NT2/D1 (cell line): ENCODE measurements around the gene GLTP.
"Not testable (repeated sequence)": the region's sequence is repeated elsewhere in the genome, so short reads cannot be mapped to it uniquely, and the experiment has no call there.

Experiments
- DNase-seq: peaks from one replicate; pipeline ENCODE4 v3.0.0-alpha.2; 2011; ENCODE audit warnings: low read depth, low spot score
- H3K27me3 ChIP-seq: 2 replicates; pipeline ENCODE4 v1.6.0; 2011; ENCODE audit warnings: mild to moderate bottlenecking; ENCODE audit not compliant: insufficient read length, insufficient read depth
- H3K36me3 ChIP-seq: 2 replicates; pipeline ENCODE4 v1.6.1; 2011; ENCODE audit warnings: mild to moderate bottlenecking, low read length, mixed read lengths; ENCODE audit not compliant: insufficient read depth, insufficient read length
- H3K4me1 ChIP-seq: 2 replicates; pipeline ENCODE4 v1.5.1; 2011; ENCODE audit not compliant: insufficient read depth, insufficient read length
- H3K4me3 ChIP-seq: 2 replicates; pipeline ENCODE4 v1.5.1; 2011; ENCODE audit warnings: low read depth; ENCODE audit not compliant: insufficient read length
- H3K9ac ChIP-seq: 2 replicates; pipeline ENCODE4 v1.6.0; 2011; ENCODE audit warnings: low read depth; ENCODE audit not compliant: insufficient read length
- H3K9me3 ChIP-seq: 2 replicates; pipeline ENCODE4 v1.5.1; 2011; ENCODE audit warnings: mild to moderate bottlenecking, low read length; ENCODE audit not compliant: insufficient read depth
- SUZ12 ChIP-seq: IDR thresholded peaks from 2 replicates; pipeline ENCODE4 v1.6.1; 2011; ENCODE audit not compliant: insufficient read length, insufficient read depth; ENCODE audit errors: extremely low read depth
- YY1 ChIP-seq: IDR thresholded peaks from 2 replicates; pipeline ENCODE4 v1.6.1; 2011; ENCODE audit not compliant: insufficient read length, insufficient read depth
- ZNF274 ChIP-seq: IDR thresholded peaks from 2 replicates; pipeline ENCODE4 v1.6.1; 2011; ENCODE audit warnings: mild to moderate bottlenecking, low read depth, low read length

The GLTP gene

GRCh38 chr12:109899783-109900751 lies 19.7 kb upstream of the GLTP start, which contains the start of gene TCHP:
TSS of gene TCHP (plus strand) at chr12:109900274. CDS start at chr12:109903027, 2,753 bp downstream.
- Histone ChIP-seq H3K9ac (peak within 1 kb of the TSS; percentile 86), H3K9me3 (no peaks in the 10 kb centered on the region), H3K4me3 (peak within 1 kb of the TSS; percentile 78), H3K36me3 (peaks cover 24% of the 10 kb centered on the region), H3K27me3 (peaks cover 78% of the 10 kb centered on the region), H3K4me1 (peaks cover 3% of the 10 kb centered on the region)
- DNase-seq = peak; percentile 64
- TF ChIP-seq YY1 (no peak), SUZ12 (no peak), ZNF274 (no peak)

GRCh38 chr12:109899345-109899744 lies 19.0 kb upstream of the GLTP start:
- DNase-seq, H3K9me3 ChIP-seq, H3K4me3 ChIP-seq, H3K9ac ChIP-seq, H3K4me1 ChIP-seq: not testable (repeated sequence)
- peaks cover 17% of the 10 kb centered on the region for H3K36me3 ChIP-seq
- peaks cover 70% of the 10 kb centered on the region for H3K27me3 ChIP-seq

GRCh38 chr12:109897029-109897428 lies 16.7 kb upstream of the GLTP start:
- Histone ChIP-seq H3K4me3 (no peak overlapping the region), H3K4me1 (peaks cover under 1% of the 10 kb centered on the region), H3K9ac (no peak overlapping the region), H3K9me3 (no peaks in the 10 kb centered on the region), H3K27me3 (peaks cover 62% of the 10 kb centered on the region), H3K36me3 (no peaks in the 10 kb centered on the region)
- no peak for DNase-seq
- no peak for TF ChIP-seq YY1
- no peak for TF ChIP-seq ZNF274
- TF ChIP-seq SUZ12 = no peak

GRCh38 chr12:109896188-109896587 lies 15.8 kb upstream of the GLTP start:
- no peaks in the 10 kb centered on the region for H3K4me1 ChIP-seq
- TF ChIP-seq ZNF274 (no peak), YY1 (no peak), SUZ12 (no peak)
- H3K9ac ChIP-seq = no peak overlapping the region
- H3K27me3 ChIP-seq = peaks cover 57% of the 10 kb centered on the region
- no peak overlapping the region for H3K4me3 ChIP-seq
- H3K36me3 ChIP-seq = no peaks in the 10 kb centered on the region
- H3K9me3 ChIP-seq = no peaks in the 10 kb centered on the region
- no peak for DNase-seq

GRCh38 chr12:109894939-109895338 lies 14.6 kb upstream of the GLTP start:
- TF ChIP-seq SUZ12 (no peak), ZNF274 (no peak), YY1 (no peak)
- H3K4me1 ChIP-seq = no peaks in the 10 kb centered on the region
- H3K9ac ChIP-seq = no peak overlapping the region
- H3K4me3 ChIP-seq = no peak overlapping the region
- DNase-seq = no peak
- H3K36me3 ChIP-seq = no peaks in the 10 kb centered on the region
- H3K9me3 ChIP-seq = no peaks in the 10 kb centered on the region
- peaks cover 57% of the 10 kb centered on the region for H3K27me3 ChIP-seq

- Histone ChIP-seq H3K9me3 (no peaks in the 10 kb centered on the region), H3K27me3 (peaks cover 43% of the 10 kb centered on the region), H3K4me1 (no peaks in the 10 kb centered on the region), H3K9ac (no peak overlapping the region), H3K36me3 (no peaks in the 10 kb centered on the region), H3K4me3 (no peak overlapping the region)
- no peak for DNase-seq
- TF ChIP-seq ZNF274 (no peak), SUZ12 (no peak), YY1 (no peak)
Observed at GRCh38 chr12:109893261-109893995, 13.1 kb upstream of the GLTP start.

- Histone ChIP-seq H3K27me3 (peaks cover 37% of the 10 kb centered on the region), H3K36me3 (no peaks in the 10 kb centered on the region), H3K4me3 (no peak overlapping the region), H3K9ac (no peak overlapping the region), H3K4me1 (no peaks in the 10 kb centered on the region), H3K9me3 (no peaks in the 10 kb centered on the region)
- TF ChIP-seq ZNF274 (no peak), SUZ12 (no peak), YY1 (no peak)
- no peak for DNase-seq
Observed at GRCh38 chr12:109892748-109893147, 12.4 kb upstream of the GLTP start.
